ENCODE measurements around the gene KRTAP10-4.

DNA sequence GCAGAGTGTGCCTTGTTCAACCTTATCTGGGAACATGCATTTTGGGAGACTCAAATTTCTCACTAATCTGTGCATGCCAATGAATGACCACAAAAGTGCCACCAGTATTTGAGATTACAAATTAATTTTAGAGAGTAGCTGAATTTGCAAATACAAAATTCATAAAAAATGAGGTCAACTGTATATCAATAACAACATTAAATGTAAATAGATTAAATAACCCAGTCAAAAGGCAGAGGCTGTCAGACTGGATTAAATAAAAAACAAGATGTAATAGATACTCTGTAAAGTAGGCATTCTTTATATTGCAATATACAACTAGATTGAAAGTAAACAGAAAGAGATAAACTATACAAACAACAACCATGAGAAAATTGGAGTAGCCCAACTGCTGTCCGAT lies 9.4 kb upstream of the KRTAP10-4 start:
- TF ChIP-seq CTCF (conservative IDR thresholded peaks at IDR 0.05; ENCODE audit: low read depth, low read length): no peak
- TF ChIP-seq MAZ (IDR thresholded peaks at IDR 0.05; ENCODE audit: borderline replicate concordance, low read depth, low read length): no peak
- no peak for TF ChIP-seq FOS (IDR thresholded peaks at IDR 0.05; ENCODE audit: low read depth, low read length)
- no peak for TF ChIP-seq POLR2A (IDR thresholded peaks at IDR 0.05; ENCODE audit: low read depth, low read length)
- TF ChIP-seq RFX5 (IDR thresholded peaks at IDR 0.05; ENCODE audit: low read depth, low read length): no peak

All from IMR-90 (cell line).